ENCODE data around the gene POU4F1.

DNA sequence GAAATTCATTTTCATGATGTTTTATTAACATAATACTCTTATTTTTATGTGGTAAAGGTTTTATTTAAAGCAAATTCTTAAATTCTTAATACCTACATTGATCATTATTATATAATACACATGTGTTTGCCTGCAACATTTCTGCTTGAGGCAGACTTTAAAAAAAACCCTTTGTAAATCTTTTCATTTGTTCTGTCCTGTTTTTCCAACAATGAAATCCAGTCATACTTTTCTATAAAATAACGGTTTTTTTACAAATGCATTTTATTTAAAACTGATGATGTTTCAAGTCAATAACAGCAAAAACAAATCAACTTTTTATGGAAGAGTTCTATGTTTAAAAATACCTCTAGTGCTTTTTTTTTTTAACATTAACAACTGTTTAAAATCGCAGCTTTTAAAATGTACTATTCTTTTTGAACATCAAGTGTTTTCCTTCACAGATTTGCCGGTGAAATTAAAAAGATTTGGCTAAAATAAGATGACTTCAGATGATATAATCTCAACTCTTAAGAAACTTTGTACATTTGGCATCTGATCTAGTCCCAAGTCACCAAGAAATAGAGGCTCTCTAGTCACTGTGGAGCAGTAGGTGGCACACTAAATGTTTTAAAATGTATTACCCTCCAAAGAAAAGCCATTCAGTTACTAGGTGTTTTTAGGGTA lies 5.1 kb downstream of the POU4F1 start:
- TF ChIP-seq EZH2 (IDR thresholded peaks at IDR 0.05; ENCODE audit: borderline replicate concordance, low read depth, low read length, severe bottlenecking), result no peak
- TF ChIP-seq, protein P1, sequence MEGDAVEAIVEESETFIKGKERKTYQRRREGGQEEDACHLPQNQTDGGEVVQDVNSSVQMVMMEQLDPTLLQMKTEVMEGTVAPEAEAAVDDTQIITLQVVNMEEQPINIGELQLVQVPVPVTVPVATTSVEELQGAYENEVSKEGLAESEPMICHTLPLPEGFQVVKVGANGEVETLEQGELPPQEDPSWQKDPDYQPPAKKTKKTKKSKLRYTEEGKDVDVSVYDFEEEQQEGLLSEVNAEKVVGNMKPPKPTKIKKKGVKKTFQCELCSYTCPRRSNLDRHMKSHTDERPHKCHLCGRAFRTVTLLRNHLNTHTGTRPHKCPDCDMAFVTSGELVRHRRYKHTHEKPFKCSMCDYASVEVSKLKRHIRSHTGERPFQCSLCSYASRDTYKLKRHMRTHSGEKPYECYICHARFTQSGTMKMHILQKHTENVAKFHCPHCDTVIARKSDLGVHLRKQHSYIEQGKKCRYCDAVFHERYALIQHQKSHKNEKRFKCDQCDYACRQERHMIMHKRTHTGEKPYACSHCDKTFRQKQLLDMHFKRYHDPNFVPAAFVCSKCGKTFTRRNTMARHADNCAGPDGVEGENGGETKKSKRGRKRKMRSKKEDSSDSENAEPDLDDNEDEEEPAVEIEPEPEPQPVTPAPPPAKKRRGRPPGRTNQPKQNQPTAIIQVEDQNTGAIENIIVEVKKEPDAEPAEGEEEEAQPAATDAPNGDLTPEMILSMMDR (IDR thresholded peaks at IDR 0.05; ENCODE audit: extremely low read depth in 1 of 2, insufficient read depth in 1 of 2, low read depth in 1 of 2, low read length in 2 of 2), result no peak
- no peak for TF ChIP-seq MYC (IDR thresholded peaks at IDR 0.05; ENCODE audit: low read depth, low read length)
